Measurements from ENCODE around the gene BASP1.

The BASP1 gene

GRCh38 chr5:17186256-17186655, 31.2 kb upstream of the BASP1 start:
- TF ChIP-seq GATA2 (IDR thresholded peaks at IDR 0.05; ENCODE audit: low read depth, low read length) (no peak), GATA3 (IDR thresholded peaks at IDR 0.05; ENCODE audit: low read depth, low read length) (no peak)

GRCh38 chr5:17187011-17187785, 30.2 kb upstream of the BASP1 start:
- TF ChIP-seq GATA2 (IDR thresholded peaks at IDR 0.05; ENCODE audit: low read depth, low read length): no peak
- TF ChIP-seq GATA3 (IDR thresholded peaks at IDR 0.05; ENCODE audit: low read depth, low read length): no peak

GRCh38 chr5:17187786-17188170, 29.7 kb upstream of the BASP1 start:
- TF ChIP-seq GATA2 (IDR thresholded peaks at IDR 0.05; ENCODE audit: low read depth, low read length) (no peak), GATA3 (IDR thresholded peaks at IDR 0.05; ENCODE audit: low read depth, low read length) (no peak)

GRCh38 chr5:17189381-17190036, 27.9 kb upstream of the BASP1 start:
- no peak for TF ChIP-seq GATA3 (IDR thresholded peaks at IDR 0.05; ENCODE audit: low read depth, low read length)

- TF ChIP-seq GATA2 (IDR thresholded peaks at IDR 0.05; ENCODE audit: low read depth, low read length) (no peak), GATA3 (IDR thresholded peaks at IDR 0.05; ENCODE audit: low read depth, low read length) (no peak)
Measured at GRCh38 chr5:17190242-17190778, 27.1 kb upstream of the BASP1 start.

GRCh38 chr5:17190799-17191391, 26.5 kb upstream of the BASP1 start:
- no peak for TF ChIP-seq GATA2 (IDR thresholded peaks at IDR 0.05; ENCODE audit: low read depth, low read length)
- TF ChIP-seq GATA3 (IDR thresholded peaks at IDR 0.05; ENCODE audit: low read depth, low read length): no peak

GRCh38 chr5:17192191-17192590, 25.2 kb upstream of the BASP1 start:
- TF ChIP-seq GATA3 (IDR thresholded peaks at IDR 0.05; ENCODE audit: low read depth, low read length): no peak
- no peak for TF ChIP-seq GATA2 (IDR thresholded peaks at IDR 0.05; ENCODE audit: low read depth, low read length)

GRCh38 chr5:17196024-17196423, 21.4 kb upstream of the BASP1 start:
- TF ChIP-seq GATA2 (IDR thresholded peaks at IDR 0.05; ENCODE audit: low read depth, low read length): no peak
- no peak for TF ChIP-seq GATA3 (IDR thresholded peaks at IDR 0.05; ENCODE audit: low read depth, low read length)

GRCh38 chr5:17196697-17197096, 20.7 kb upstream of the BASP1 start:
- TF ChIP-seq GATA2 (IDR thresholded peaks at IDR 0.05; ENCODE audit: low read depth, low read length) (no peak), GATA3 (IDR thresholded peaks at IDR 0.05; ENCODE audit: low read depth, low read length) (no peak)

- TF ChIP-seq GATA2 (IDR thresholded peaks at IDR 0.05; ENCODE audit: low read depth, low read length) (no peak), GATA3 (IDR thresholded peaks at IDR 0.05; ENCODE audit: low read depth, low read length) (no peak)
Measured at GRCh38 chr5:17203329-17204132, 13.9 kb upstream of the BASP1 start.

GRCh38 chr5:17204133-17204489, 13.3 kb upstream of the BASP1 start:
- TF ChIP-seq GATA3 (IDR thresholded peaks at IDR 0.05; ENCODE audit: low read depth, low read length): no peak
- TF ChIP-seq GATA2 (IDR thresholded peaks at IDR 0.05; ENCODE audit: low read depth, low read length): no peak

- TF ChIP-seq GATA3 (IDR thresholded peaks at IDR 0.05; ENCODE audit: low read depth, low read length) (no peak), GATA2 (IDR thresholded peaks at IDR 0.05; ENCODE audit: low read depth, low read length) (no peak)
Measured at GRCh38 chr5:17206021-17206420, 11.4 kb upstream of the BASP1 start.

- TF ChIP-seq GATA2 (IDR thresholded peaks at IDR 0.05; ENCODE audit: low read depth, low read length): no peak
- no peak for TF ChIP-seq GATA3 (IDR thresholded peaks at IDR 0.05; ENCODE audit: low read depth, low read length)
Measured at GRCh38 chr5:17212191-17212590, 5.2 kb upstream of the BASP1 start.

GRCh38 chr5:17212996-17213395, 4.4 kb upstream of the BASP1 start:
- TF ChIP-seq GATA3 (IDR thresholded peaks at IDR 0.05; ENCODE audit: low read depth, low read length) (no peak), GATA2 (IDR thresholded peaks at IDR 0.05; ENCODE audit: low read depth, low read length) (no peak)

Measured in SH-SY5Y (cell line).